Stimulated activated naive CD4-positive, alpha-beta T cell treated with Interleukin-2 at 50 U/mL for 16 hours (primary cell): Measurements from ENCODE around the gene NFATC1.

Experiments used
- DNase-seq: peaks from one replicate; lab custom pipeline; 2025; lab: John Stamatoyannopoulos, UW

Gene NFATC1

DNA sequence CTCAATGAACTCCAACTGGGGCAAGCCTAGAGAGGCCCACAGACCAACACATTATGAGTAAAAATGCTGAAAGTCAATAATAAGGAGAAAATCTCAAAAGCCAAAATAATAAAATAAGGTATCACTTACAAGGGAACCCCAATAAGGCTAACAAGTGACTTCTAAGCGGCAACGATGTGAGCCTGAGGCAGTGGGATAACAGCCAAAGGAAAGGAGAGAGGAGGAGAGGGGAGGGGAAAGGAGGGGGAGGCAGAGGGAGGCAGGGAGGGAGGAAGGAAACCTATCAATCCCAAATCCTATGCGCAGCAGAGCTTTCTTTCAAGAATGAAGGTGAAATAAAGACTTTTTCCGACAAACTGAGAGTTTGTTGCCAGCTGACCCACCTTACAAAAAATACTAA lies 6.0 kb upstream of the NFATC1 start:
- DNase-seq, result no peak

DNA sequence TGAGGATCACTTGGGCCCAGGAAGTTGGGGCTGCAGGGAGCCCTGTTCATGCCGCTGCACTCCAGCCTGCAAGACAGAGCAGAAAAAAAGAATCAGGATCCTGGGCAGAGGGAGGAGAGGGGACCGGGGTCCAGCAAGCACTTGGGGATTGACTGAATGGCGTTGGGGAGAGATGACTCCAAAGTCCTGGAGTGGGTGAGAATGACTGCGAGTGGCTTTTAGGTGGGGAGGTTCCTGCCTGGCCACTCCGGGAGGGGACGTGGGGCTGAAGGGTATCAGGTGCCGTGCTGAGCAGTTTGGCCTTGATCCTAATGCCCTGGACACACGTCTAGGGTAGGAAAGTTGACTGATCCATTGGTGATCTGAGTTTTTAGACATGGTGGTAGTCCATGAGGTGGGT lies 3.5 kb upstream of the NFATC1 start:
- no peak for DNase-seq

DNA sequence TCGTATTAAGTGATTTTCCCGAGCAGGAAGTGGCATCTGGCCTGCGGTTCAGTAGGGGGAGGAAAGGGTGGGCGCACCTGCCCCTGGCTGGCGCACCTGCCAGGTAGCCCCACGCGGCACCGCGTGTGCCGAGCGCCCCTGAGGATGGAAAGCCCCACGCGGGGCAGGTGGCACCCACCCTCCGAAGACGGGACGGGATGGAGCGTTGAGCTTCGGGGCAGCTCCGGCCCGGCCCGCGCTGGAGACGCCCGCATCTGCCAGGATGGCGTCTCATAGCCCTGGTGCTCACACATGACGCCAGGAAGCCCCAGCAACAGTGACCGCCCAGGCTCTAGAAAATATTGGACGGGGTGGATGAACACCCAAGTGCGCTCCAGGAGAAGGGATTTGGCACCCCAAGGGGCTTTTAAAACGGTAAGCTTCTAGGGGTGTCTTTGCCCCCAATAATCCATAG lies 2.5 kb upstream of the NFATC1 start:
- no peak for DNase-seq

DNA sequence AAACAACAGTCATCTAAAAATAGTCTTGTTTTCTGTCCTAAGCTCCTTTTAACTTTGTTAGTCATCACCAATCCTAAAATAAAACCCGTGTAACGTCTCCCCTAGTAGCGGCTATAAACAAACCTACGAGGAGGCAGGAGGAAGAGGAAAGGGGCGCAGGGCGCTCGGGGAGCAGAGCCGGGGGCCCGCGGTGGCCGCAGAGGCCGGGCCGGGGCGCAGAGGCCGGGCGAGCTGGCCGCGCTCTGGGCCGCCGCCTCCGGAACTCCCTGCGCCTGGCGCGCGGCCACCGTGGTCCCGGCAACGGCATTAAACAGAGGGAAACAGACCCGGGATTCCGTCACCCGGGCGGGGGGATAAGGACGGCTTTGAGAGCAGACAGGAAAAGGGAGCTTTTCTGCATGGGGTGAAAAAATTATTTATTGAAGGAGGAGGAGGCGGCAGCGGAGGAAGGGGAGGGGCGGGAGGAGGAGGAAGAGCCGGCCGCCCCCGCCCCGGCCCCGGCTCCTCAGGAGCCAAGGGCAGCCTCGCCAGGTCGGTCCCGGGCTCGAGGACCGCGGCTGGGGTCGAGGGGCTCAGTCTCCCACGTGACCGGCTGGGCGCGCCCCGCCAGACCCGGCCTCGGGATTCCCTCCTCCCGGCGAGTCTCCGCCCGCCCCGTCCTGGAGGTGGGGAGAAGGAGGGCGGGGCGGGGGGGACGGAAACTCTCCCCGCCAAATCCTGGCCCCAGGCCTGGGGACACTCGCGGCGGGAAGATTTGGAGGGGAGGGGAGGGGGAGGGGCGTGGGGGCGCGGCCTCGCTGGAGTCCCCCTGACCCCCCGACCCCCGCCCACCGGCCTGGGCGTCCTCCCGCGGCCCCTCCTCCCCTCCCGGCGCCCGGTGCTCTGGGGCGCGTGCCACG lies 1.8 kb upstream of the NFATC1 start:
- peak; percentile 32 for DNase-seq

DNA sequence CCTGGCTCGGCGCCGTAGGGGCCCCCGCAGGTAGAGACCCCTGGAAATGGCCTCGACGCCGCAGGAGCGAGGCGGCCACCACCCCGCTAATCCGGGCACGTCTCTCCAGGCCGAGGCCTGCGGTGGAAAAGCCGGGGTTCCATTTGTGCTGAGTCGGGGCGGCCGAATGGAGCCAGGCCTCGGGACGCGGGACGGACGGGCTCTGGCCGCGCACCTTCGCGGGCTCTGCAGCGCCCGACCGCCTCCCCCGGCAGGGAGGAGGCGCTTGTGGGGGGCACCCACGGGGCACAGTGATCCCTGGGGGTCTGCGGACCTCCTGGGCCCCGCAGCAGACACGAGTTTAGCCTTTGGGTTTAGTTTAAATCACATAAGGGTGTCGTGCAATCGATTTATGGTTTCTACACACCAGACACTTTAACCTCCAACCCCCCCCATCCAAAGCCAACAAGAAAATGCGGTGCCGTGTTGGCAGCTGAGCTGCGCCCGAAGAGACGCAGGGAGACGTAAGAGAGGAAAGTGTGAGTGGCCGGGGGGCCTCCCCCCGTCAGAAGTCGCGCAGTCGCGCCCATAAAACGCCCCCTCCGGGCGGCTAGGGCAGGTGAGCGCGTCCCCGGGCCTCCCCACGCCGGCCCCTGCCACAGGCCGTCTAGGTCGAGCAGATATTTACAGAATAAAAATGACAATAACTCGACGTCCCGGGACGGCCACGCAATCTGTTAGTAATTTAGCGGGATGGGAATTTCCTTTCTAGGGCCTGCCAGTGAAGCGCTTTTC lies 1.0 kb upstream of the NFATC1 start:
- DNase-seq, result peak; percentile 76

DNA sequence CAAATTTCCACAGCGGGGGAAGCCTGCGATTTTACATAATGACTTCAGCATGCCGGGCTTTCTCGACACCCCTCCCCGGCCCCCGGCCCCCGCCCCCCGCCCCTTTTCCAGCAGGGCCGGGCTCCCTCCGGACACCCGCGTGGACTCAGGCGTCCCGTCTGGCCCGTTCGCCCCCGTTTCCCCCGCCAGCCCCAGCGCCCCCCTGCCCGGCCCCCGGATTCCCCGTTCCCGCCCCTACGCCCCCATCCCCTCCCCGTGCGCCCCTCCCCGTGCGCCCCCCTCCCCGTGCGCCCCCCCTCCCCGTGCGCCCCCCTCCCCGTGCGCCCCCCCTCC lies 456 bp upstream of the NFATC1 start:
- DNase-seq, result no peak

DNA sequence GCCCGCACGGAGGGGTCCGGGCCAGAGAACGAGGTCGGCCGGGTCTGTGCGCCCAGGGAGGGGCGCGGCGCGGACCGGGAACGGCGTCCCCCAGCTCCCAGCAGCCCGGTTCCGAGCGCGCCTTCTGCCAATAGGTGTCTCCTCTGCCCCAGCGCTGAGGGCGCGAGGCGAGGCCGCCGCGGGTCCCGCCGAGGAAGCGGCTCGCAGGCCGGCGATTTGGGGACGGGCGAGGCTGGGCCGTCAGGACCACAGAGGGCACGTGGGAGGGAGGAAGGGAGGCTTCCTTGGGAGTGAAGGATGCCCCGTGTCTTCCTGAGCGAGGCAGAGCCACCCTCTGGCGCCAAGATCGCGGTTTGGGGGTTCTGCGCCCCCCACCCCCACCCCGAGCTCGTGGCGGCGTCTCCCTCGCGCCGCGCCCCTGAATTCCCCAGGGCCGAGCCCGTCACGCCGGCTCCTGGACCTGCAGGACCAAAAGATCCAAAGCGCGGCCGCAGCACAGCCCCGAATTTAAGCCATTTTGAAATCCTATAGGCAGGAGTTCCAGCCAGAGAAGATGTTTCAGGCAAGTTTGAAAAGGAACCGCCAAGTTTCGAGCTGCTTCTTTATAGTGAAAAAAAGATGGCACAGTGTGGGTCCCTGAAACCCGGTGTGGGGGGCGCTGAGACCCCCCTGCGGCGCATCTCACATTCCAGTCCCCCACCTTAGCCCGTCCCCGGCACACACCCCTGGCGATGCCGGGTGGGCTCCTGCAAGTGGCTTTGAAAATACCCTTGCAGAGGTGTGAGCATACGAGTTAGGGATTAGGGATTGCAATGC lies 909 bp downstream of the NFATC1 start:
- DNase-seq, result peak; percentile 40

DNA sequence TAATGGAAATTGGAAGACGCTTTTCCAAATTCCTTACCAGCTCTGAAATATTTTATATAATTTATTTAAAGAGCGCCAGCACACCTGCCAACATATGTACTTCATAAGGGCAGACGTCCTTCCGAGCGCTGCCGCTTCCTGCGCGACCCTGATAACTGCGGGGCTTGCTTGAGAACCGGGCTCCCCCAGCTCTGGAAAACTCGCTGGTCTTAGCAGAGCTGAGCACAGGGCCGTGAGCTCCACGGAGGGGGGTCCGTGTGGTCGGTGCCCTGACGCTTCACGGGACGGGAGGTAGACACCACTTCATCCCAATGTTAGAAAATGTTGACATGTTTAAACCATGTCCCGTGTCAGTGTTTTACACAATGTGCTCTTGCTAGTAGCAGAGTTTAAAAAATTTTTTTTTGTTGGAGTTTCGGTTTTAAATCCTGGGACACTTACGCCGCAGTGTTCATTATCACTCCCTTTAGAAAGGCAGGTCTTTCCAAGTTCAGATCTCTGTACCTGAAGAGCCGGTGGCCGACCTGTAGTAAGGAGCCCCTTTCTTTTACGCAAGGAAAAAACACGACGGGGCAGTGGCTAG lies 1.6 kb downstream of the NFATC1 start:
- no peak for DNase-seq

DNA sequence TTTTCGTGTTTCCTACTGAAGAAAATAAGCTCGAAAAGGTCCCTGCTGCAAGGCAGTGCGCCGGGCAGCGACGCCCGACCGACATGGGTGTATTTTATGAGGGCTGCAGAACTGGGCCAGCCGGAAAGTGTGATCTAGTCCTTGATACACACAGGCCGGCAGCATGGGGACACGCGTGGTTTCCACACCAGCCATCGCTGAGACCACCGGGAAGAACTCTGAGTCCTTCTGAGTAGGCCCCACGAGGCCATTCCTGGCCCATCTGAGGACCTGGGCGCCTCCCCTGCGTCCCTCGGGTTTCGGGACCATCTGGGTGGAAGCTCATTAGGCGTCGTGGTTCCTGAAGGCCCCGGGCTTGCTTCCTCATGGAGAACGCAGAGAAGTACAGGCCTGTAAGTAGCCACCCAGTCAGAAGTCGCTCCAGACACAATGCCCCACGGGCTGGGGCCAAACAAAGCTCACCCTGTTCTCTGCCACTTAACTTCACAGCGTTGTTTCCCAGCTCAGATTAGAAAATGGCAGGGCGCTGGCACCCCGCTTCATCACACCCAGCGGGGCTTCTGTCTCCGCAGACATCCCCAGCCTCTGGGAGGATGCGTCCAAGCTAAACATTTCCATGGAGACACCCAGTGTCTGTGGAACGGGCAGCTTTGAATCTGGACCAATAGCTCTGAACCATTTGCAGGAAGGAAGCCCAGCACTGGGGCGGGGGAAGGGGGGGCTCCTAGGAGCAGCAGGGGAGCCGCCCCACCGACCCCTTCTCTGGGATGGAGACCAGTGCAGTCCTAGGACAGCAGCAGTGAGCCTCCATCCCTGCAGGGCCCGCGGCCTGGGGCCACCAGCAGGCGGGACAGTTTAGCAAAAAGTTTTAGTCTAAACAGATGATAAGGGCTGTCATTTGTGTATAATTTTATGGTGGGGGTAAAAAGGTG lies 2.4 kb downstream of the NFATC1 start:
- no peak for DNase-seq

DNA sequence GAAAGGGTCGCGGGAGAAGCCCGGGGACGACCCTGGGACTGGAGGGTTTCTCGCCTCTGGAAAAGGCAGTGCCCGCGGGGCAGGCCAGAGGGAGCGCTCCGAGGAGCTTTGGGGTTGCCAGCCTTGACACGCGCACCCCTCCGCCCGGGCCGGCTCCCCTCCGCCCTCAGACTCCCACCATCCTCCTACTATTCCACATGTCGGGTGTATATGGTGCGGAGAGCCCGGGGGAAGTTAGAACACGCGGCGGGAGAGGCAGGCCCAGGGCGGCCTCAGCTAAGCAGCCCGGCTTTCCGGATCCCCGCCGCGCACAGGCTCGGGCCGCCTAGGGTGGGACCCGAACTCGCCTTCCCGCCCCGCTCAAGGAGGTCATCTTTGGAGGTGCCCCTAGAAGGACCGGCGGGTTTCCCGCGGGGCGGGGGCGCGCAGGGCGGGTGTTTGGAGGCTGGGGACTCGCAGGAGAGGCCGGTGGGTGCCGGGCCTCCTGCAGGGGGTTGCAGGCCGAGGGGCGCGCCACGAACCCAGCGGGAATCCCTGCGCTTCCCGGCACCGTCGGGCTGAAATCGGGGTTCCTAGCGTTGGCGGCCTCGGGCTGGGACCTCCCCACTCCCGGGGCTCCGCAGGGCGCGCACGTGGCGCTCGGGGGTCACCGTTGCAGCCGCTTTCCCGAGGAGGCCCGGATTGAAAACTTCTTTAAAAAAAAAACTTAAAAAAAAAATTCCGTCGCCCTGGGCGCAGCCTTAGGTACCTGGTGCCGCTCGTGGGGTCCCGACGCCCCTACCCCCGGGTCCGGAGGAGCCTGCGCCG lies 3.7 kb downstream of the NFATC1 start:
- peak; percentile 19 for DNase-seq

DNA sequence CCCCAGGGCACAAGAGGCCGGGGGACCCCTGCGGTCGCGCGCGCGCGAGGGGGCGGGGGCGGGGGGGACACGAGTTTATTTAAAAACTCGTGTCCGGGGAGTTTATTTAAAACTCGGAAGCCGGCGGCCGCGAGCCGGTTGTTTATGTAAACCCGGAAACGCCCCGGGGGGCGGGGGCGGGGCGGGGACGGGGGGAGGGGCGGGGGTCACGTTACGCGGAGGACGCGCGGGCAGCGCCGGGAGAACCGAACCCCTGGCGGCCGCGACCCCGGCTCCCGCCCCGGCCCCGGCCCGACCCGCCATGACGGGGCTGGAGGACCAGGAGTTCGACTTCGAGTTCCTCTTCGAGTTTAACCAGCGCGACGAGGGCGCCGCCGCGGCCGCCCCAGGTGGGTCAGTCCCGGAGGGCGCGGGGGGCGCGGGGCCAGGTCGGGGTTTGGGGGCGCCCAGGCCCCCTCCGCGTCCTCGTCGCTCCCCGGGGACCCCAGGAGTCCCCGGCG lies 4.4 kb downstream of the NFATC1 start:
- DNase-seq, result peak; percentile 47

DNA sequence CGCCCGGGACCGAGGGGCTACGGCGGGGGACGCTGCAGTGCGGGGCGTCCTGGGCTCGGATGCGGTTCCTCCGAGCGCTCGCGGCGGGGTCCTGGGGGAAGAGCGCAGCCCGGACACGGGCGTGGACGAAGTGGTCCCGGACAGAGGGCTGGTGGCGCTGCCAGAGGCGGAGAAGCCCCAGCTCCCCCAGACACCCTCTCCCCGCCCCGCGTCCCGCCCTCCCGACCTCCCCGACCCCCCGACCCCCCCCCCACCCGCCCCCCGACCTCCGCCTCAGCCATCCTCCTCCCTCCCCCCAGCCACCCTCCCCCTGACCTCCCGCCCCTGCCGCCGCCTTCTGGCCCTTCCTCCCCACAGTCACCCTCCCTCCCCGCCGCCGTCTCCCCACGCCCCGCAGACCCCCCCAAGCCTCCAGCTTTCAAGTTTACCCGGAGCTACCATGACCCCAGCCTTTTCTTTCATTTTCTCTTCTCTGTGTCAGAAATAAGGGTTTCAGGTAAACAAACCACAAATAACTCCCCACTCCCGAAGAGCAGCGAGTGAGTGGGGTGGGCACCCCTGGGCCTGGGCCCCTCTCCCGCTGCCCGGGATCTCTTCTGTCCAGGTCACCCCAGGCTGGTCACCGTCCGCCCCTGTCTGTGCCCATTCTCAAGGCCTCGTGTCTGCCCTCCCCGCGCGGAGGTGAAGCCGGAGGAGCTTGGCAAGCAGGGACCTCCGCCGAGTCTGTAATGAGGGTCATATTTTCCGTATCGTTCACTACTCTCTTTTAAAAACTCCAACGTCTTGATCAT lies 5.1 kb downstream of the NFATC1 start:
- DNase-seq, result peak; percentile 67

DNA sequence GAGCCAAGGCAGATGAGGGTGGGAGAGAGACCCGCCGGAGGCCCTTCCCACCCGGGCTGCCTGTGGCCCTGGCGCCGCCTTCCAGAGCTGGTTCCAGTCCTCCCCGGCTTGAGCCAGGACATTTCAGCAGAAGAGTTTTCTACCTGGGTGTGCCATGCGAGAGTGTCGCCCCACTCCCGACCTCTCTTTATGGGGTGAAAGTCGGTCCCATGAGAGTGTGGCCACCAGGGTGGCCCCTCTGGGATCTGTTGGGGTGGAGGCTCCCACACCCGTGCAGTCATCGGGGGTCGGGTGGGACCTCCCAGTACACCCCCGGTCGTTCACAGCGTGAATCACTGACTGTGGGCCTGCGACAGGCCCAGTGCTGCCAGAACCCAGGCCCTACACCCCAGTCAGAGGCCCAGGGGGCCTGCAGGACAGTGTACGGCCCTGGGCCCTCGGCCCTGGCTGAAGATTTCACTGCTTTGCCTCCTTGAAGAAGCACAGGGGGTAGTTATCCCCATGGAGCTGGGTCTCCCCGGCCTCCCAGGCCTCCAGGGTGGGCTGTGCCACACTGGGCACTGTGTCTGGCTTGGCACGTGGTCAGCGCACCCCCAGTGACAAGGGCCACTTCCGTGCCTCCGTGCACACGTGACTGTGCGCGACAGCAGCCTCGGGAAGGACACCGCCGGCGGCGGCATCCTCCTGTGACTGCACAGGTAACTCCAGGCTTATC lies 5.9 kb downstream of the NFATC1 start:
- no peak for DNase-seq

DNA sequence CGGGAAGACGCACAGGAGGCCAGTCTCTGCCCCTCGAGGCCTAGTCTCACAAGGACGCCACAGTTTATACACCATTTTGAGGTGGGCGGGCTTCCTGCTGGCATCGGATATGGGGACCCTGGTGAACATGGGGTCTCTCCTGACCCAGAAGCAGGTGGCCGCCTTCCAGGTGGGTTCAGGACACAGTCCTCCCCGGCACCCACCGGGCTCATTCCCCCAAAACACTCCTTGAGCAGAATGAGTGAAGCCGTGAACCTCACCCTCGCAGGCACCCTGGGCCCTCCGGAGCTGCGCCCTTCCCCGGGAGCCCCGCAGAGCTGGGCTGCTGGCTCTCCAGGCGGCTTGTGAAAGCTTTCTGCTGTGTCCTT lies 6.5 kb downstream of the NFATC1 start:
- no peak for DNase-seq

DNA sequence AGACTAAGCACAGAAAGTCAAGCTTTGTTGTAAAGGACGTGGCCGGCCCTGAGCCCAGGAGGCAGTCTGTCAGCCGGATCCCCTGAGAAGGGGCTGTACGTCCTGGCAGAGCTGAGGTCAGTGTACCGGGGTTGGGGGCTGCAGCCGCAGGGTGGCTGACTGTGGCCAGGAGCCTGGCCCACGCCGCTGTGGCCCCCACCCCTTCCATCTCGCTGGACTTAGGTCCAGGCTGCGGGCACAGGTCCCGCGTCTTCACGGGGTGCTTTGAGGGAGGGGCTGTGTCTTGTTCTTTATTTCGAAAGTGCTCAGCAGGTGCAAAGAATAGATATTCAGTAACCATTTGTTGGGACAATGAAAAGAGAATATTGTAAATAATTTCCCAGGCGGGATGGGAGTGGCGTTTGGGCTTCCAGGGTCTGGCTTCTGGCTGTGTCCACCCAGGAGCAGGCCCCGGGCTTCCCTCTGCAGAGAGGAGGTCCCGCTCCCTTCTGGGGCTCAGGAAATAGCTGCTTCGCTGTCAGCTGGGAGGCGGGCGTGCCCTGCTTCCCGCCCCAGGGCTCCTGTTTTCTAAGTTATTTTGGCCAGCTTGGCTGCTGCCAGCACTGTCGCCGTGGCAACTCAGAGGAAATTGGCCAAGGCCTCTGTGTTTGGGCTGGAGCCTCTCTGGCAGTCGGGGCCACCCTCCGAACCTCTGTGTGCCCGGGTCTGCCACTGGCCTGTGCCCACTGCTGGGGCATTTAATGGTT lies 7.4 kb downstream of the NFATC1 start:
- no peak for DNase-seq

DNA sequence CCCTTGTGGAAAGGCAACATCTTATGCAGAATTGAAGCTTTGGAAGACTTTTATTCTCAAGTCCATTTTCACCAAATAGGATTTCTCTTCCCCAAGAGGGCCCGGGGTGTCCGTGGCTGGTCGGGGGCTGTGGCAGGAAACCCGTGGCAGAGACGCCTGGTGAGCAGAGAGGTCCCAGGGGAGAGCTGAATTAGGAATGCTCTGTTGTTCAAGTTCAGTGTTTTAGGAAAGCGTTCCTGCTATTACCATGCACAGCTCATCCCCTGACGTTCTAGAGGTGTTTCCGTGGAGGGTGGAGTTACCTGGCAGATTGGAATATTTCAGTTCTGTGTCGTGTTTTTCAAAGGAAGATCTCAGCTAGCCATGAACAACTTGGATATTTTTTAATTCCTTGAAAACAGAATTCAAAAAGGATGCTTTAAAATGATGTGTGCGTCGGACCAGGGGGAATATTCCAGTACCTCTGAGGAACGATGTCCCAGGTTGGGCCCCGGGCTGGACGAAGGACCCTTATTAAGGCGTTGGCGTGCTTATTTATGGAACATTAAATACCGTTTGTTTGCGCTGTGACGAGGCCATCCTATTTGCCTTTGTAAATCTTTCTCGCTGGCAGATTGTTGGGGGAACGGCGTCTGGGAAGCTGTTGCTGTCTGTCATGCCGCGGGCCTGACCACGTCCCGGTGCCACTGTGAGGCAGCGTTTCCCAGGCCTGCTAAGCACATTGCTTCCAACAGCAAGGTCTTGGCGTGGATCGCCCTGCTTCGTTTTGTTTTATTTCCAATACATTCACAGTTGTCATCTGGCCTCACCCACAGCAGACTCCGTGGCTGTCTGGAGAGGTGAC lies 8.2 kb downstream of the NFATC1 start:
- no peak for DNase-seq

DNA sequence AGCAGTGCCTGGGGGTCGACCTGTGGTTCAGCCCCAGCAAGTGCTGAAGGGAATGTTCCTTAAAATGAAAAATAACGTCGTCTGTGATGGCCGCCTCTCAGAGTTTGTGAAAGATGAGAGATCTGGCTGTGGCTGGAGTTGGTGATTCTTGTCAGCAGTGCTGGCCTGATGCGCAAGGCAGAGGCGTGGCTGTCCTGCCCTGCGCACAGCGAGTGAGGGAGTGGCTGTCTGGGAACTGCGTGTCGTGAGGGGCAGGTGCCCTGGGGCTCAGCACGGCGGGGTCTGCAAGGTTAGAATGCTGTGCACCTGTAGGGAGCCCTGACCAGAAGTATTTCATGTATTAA lies 8.8 kb downstream of the NFATC1 start:
- no peak for DNase-seq
